ENCODE data around the gene KCNAB2. TPM values are rescaled to one million over a fixed set of nuclear protein-coding genes. Genes with fewer than 3 reads are reported as not detected.

KCNAB2 gene
- total RNA-seq, 1 donor from 2014 or later = 2.7 TPM

DNA sequence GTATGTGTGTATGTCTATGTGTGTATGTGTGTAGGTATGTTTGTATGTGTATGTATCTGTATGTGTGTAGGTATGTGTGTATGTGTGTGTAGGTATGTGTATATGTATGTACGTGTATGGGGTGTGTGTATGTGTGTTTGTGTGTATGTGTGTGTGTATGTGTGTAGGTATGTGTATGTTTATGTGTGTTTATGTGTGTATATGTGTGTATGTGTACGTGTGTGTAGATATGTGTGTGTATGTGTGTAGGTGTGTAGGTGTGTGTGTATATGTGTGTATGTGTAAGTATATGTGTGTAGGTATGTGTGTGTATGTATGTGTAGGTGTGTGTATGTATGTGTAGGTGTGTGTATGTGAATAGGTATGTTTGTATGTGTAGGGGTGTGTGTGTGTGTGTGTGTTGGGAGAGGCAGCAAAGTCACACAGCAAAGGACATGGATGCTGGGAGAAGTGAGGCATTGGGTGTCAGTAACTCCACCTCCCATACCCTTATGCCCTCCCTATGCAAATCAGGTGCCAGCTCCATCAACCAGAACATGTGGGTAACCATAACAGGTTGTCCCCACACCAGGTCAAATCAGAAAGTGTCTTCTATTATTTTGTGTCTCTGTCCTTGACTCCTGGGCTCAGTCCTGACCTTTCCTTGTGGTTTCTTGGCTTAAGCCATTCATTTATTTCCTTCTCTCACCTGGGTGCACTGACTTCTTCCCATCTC lies 15.0 kb upstream of the KCNAB2 start:
- H3K27me3 ChIP-seq (ENCODE audit: control insufficient read depth, insufficient read depth, low read length) = peaks cover 33% of the 10 kb centered on the region
- no peak overlapping the region for H3K4me3 ChIP-seq (ENCODE audit: low read depth, low read length)
- DNase-seq (ENCODE audit: low read depth) = no peak
- H3K36me3 ChIP-seq (ENCODE audit: control insufficient read depth, insufficient read depth, low read length) = no peaks in the 10 kb centered on the region
- TF ChIP-seq, protein P1, sequence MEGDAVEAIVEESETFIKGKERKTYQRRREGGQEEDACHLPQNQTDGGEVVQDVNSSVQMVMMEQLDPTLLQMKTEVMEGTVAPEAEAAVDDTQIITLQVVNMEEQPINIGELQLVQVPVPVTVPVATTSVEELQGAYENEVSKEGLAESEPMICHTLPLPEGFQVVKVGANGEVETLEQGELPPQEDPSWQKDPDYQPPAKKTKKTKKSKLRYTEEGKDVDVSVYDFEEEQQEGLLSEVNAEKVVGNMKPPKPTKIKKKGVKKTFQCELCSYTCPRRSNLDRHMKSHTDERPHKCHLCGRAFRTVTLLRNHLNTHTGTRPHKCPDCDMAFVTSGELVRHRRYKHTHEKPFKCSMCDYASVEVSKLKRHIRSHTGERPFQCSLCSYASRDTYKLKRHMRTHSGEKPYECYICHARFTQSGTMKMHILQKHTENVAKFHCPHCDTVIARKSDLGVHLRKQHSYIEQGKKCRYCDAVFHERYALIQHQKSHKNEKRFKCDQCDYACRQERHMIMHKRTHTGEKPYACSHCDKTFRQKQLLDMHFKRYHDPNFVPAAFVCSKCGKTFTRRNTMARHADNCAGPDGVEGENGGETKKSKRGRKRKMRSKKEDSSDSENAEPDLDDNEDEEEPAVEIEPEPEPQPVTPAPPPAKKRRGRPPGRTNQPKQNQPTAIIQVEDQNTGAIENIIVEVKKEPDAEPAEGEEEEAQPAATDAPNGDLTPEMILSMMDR (IDR thresholded peaks at IDR 0.05; ENCODE audit: insufficient read depth, low read length, poor library complexity, severe bottlenecking) = no peak

DNA sequence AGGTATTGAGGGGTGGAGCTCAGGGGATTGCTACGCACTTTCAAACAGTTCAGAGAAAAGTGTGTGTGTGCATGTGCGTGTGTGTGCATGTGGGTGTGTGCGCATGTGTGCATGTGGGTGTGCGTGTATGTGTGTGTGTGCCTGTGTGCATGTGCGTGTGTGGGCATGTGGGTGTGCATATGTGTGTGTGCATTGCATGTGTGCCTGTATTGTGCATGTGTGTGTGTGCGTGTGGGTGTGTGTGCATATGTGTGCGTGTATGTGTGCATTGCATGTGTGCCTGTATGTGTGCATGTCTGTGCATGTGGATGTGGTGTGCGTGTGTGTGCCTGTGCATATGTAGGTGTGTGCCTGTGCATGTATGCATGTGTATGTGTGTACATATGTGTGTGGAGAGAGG lies 12.6 kb upstream of the KCNAB2 start:
- Histone ChIP-seq H3K4me3 (ENCODE audit: low read depth, low read length) (no peak overlapping the region), H3K27me3 (ENCODE audit: control insufficient read depth, insufficient read depth, low read length) (peaks cover 26% of the 10 kb centered on the region), H3K36me3 (ENCODE audit: control insufficient read depth, insufficient read depth, low read length) (no peaks in the 10 kb centered on the region)
- TF ChIP-seq, protein P1 (IDR thresholded peaks at IDR 0.05; ENCODE audit: insufficient read depth, low read length, poor library complexity, severe bottlenecking) = no peak
- DNase-seq (ENCODE audit: low read depth) = no peak

DNA sequence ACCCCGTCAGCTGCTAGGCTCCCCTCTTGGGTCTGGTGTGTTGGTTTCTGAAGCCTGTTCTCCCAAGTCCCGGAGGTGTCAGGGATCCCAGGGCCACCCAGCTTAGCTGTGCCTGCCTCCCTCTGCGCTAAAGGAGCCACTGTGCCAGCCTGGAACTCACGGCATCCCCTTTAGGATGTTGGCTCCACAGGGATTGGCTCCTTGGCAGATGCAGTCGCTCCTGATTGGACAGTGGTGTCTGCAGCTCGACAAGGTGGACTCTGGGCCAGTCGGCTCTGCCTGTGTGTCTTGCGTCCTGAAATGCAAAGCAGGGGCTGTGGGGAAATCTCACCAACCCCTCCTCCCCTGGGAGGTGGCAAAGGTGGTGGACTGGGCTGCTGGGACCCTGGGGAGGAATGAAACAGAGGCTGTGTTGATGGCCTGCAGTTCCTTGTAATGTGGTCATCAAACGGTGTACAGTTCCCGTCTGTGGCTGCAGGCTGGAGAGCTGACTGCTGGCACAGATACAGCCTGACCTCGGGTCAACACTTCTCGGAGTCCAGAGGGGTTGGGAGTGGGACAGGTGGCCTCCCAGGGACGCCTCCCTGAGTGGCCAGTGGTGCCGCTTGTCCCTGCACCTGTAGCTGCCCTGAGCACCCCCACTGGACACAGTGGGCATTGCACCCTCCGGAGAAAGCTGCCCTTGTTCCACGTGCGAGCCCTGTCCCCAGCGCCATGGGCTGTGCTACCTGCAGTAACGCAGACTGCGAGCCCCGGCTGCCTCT lies 11.5 kb upstream of the KCNAB2 start:
- TF ChIP-seq, protein P1 (IDR thresholded peaks at IDR 0.05; ENCODE audit: insufficient read depth, low read length, poor library complexity, severe bottlenecking) = peak; percentile 71
- peaks cover 31% of the 10 kb centered on the region for H3K27me3 ChIP-seq (ENCODE audit: control insufficient read depth, insufficient read depth, low read length)
- no peaks in the 10 kb centered on the region for H3K36me3 ChIP-seq (ENCODE audit: control insufficient read depth, insufficient read depth, low read length)
- H3K4me3 ChIP-seq (ENCODE audit: low read depth, low read length) = no peak overlapping the region
- DNase-seq (ENCODE audit: low read depth) = no peak

DNA sequence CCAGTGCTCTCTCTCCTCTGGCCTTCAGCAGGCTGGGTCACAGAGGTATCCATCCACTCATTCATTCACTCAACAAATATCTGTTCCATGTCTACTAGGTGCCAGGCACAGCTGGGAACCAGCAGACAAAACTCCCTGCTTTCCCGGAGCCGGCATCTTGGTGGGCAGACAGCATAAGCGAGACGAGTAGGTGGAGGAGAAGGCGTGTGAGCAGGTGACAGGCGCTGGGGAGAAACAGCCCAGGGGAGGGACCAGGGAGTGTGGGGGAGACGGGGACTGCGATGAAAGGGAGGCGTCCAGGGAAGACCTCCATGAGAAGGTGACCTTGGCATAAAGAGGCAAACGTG lies 11.0 kb upstream of the KCNAB2 start:
- Histone ChIP-seq H3K36me3 (ENCODE audit: control insufficient read depth, insufficient read depth, low read length) (no peaks in the 10 kb centered on the region), H3K4me3 (ENCODE audit: low read depth, low read length) (no peak overlapping the region), H3K27me3 (ENCODE audit: control insufficient read depth, insufficient read depth, low read length) (peaks cover 36% of the 10 kb centered on the region)
- DNase-seq (ENCODE audit: low read depth) = no peak
- TF ChIP-seq, protein P1 (IDR thresholded peaks at IDR 0.05; ENCODE audit: insufficient read depth, low read length, poor library complexity, severe bottlenecking) = no peak

DNA sequence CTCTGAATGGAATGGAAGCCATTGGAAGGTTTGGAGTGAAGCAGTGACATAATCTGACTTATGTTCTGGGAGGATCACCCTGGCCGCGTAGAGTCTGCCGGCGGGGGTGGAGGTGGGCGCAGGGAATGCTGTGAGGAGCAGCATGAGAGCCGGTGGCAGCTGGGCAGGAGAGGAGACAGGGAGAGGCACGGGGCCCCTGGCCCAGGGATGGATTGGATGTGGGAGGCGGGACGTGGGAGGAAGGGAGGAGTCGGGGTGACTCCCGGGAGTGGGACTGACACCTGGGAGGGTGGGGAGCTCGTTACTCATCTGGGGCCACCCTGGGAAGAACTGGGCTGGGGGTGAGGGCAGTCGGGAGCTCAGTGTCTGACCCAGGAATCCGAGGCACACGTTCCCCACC lies 10.4 kb upstream of the KCNAB2 start:
- DNase-seq (ENCODE audit: low read depth) = no peak
- no peak overlapping the region for H3K4me3 ChIP-seq (ENCODE audit: low read depth, low read length)
- H3K36me3 ChIP-seq (ENCODE audit: control insufficient read depth, insufficient read depth, low read length) = no peaks in the 10 kb centered on the region
- H3K27me3 ChIP-seq (ENCODE audit: control insufficient read depth, insufficient read depth, low read length) = peaks cover 41% of the 10 kb centered on the region
- TF ChIP-seq, protein P1 (IDR thresholded peaks at IDR 0.05; ENCODE audit: insufficient read depth, low read length, poor library complexity, severe bottlenecking) = no peak
